Liver (tissue), 3 donors: ENCODE data around the gene ST6GALNAC2.
"Not testable (repeated sequence)": the region's sequence is repeated elsewhere in the genome, so short reads cannot be mapped to it uniquely, and the experiment has no call there.

Experiments
- ATF3 ChIP-seq: IDR thresholded peaks from 2 replicates; pipeline ENCODE4 v1.6.1; 2016; ENCODE audit warnings: antibody characterized with exemption
- CTCF ChIP-seq: fragments of 150-350 bp; IDR thresholded peaks from 2 replicates; pipeline ENCODE4 v1.5.1; 2017; ENCODE audit warnings: improper control_type of control experiment, low read depth, low read length; ENCODE audit not compliant: missing input control
- FOXA1 ChIP-seq: IDR thresholded peaks from 2 replicates; pipeline ENCODE4 v1.6.1; 2016; ENCODE audit warnings: antibody characterized with exemption
- GABPA ChIP-seq, 2 donors: IDR thresholded peaks in 1 of 2; conservative IDR thresholded peaks in 1 of 2; 2 replicates each; pipeline ENCODE4 v1.6.1; 2016; ENCODE audit warnings: antibody characterized with exemption in 2 of 2, mild to moderate bottlenecking in 1 of 2, moderate library complexity in 1 of 2
- JUND ChIP-seq, 2 donors: IDR thresholded peaks; 2 replicates each; pipeline ENCODE4 v1.6.1; 2016; ENCODE audit warnings: antibody characterized with exemption in 2 of 2
- RAD21 ChIP-seq, 2 donors: IDR thresholded peaks; 2 replicates each; pipeline ENCODE4 v1.6.1; 2016; ENCODE audit warnings: antibody characterized with exemption in 2 of 2, mild to moderate bottlenecking in 2 of 2
- TAF1 ChIP-seq: conservative IDR thresholded peaks from 2 replicates; pipeline ENCODE4 v1.6.1; 2016; ENCODE audit warnings: antibody characterized with exemption, mild to moderate bottlenecking
- YY1 ChIP-seq: IDR thresholded peaks from 2 replicates; pipeline ENCODE4 v1.6.1; 2016; ENCODE audit warnings: antibody characterized with exemption, mild to moderate bottlenecking
- donor health status: healthy.
- donor health status: healthy.

- not testable (repeated sequence) for TF ChIP-seq CTCF; JUND (IDR thresholded peaks at IDR 0.05); YY1; TAF1; FOXA1; GABPA (IDR thresholded peaks at IDR 0.05 in 1 of 2, conservative IDR thresholded peaks at IDR 0.05 in 1 of 2); ATF3; RAD21 (IDR thresholded peaks at IDR 0.05)
Observed at GRCh38 chr17:76614064-76614759, 28.6 kb upstream of the ST6GALNAC2 start.
